Stimulated activated CD8-positive, alpha-beta memory T cell treated with anti-CD3 and anti-CD28 coated beads, Interleukin-7, amount 100 ng/mL, for 1 hour (primary cell): ENCODE data around the gene BABAM1.

Experiments used
- DNase-seq, 2 donors: peaks; one replicate each; pipeline ENCODE4 v3.0.0-alpha.2; 2020; ENCODE audit warnings: low read depth in 2 of 2

Gene BABAM1

DNA sequence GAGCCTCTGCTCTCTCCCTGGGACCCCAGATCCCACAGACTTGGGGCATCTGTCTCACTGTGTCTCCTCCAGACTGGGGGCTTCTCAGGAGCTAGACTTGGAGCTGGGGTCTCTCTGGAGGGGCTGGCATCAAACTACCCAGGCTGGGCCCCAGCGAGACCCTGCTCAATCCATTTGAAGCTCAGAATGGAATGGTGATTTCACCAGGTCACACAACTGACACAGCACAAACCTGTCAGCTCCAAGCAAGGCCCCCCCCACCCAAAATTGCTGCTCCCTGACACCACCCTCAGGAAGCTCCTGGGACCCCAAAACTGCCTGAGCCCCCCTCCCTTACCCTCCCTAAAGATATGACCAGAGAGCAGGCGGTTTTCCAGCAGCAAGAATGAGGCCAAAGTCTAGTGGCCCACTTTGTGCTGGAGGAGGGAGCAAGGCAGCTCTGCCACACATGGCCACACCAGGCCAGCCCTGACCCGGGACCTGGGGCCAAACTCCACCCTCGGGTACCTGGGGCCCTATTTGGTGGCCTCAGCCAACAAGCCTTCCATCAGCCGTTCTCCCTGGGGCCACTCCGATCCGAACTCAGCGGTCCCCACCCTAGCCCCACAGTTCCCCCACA, 23.9 kb upstream of the BABAM1 start:
- no peak for DNase-seq

DNA sequence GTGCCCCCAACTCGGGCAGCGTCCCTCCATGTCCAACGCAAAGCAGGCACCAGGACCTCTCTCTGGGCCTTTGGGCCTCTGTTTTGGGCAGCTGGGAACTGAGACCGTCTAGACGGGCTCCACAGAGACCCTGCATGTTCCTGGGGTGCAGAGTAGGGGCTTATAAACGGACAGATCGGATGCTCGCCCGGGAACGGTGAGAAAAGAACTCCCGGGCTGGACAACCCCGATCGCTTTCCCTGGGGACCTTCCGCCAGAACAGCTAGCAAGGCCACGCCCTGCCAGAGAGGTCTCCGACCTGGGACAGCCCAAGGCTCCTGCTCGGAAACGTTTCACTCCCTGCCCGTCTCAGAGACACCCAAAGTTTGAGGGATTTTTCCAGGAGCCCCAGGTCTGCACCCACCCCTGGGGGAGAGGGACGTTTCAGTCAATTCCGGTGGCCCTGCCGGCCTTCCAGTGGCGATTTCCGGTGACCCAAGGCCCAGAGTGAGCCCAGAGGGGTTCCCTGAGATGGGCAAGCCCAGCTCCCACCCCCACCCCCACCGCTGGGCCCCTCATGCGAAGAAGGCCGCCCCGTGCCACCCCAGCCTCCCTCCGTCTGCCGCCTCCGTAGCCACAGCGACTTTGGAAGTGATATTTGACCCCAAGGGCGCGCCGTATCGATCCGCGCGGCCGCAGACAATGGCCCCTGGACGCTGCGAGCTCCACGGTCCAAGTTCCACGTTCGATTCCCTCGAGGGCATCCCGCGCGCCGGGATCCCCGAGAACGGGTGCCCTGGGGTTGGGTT, 23.2 kb upstream of the BABAM1 start:
- DNase-seq = no peak

DNA sequence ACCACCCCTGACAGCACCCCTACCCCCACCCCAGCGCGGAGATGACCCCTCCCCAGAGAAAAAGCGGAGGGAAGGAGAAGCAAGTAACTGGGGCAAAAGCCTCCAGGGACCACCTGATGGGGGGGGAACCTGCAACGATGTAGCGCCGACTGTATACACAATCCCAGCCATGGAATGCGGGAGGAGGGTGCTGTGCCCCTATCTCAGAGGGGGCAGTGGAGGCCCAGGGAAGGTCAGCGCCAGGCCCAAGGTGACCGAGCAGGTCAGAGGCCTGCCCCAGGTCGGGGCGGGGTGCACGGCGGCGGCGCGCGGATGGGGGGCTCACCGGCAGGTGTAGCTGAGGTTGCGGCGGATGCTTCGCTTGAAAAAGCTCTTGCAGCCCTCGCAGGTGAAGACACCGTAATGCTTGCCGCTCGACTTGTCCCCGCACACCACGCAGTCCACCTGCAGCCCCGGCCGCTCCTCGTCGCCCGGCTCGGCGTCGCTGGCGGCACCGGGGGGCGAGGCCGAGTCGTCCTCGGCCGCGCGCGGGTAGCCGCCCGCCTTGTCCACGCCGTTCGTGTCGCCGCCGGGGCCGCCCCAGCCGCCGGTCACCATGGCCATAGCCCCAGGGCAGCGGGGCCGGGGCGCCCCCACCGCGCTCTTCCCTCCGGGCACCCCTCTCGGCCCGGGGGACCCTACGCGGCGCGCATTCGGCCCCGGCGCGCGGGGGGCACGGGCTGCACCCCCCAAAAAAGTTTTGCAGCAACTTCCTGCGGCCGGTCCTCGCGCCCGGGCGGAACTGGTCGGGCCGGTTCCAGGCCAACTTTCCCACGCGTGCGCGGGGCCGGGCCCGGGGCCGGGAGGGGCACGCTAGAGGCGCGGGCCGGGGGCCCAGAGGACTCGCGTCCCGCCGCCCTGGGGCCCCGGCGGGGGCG, 22.4 kb upstream of the BABAM1 start:
- DNase-seq = no peak

DNA sequence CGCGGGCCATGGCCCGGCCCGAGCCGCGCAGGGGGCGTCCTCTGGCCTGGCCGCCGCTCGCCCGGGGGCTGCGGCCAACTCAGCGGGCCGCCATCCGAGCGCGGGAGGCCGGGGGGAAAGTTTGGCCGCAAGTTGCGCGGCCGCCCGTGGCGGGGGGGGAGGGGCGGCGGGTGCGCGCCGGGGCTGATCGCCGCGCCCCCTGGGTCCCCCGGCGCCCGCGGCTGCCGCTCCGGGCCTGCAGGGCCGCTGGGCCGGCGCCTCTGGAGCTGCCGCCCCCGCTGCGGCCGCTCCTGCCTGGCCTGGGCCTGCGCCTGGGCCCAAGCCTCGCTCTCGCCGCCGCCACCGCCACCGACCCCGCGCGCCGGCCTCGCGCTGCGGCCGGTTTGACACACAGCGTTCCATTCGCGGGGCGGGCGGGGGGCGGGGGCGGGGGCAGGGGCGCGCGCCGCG, 21.7 kb upstream of the BABAM1 start, which contains the start of gene NR2F6:
Gene NR2F6, minus strand, starts transcription at position 385 of the 450 bp plus-strand sequence. CDS start 699 bp downstream, outside the sequence.
- no peak for DNase-seq

DNA sequence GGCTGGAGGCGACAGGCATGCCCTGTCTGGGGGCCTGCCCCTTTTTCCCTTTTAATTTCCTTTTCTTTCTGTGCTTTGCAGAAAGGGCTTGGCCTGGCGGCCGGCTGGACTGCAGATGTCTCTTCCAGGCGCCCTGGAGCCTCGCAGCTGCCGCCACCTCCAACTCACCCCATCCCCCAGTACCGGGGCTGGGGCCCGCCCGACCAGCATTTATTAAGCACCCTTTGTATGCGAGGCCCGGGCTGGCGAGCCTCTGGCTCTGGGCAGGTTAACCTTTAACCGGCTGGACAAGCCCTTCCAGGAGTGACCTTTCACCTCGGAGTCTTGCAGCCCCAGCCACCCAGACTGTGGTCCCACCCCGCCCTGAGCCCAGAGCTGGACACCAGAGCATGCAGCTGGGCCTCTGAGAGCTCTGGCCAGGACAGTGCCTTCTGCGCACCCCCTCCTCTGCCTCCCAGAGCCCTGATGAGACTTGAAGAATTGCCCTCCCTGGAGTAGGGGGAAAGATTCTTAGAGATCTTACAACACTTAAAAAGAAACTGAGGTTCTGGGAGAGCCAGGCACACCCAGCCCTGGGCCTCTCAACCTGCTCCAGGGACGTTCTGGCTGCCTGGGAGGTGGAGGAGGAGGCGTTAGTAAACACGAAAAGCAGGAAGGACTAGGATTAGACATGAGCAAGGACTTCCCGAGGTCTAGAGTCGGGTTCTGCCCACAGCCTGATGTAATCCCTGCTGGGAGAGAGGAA, 20.4 kb upstream of the BABAM1 start:
- DNase-seq = no peak

DNA sequence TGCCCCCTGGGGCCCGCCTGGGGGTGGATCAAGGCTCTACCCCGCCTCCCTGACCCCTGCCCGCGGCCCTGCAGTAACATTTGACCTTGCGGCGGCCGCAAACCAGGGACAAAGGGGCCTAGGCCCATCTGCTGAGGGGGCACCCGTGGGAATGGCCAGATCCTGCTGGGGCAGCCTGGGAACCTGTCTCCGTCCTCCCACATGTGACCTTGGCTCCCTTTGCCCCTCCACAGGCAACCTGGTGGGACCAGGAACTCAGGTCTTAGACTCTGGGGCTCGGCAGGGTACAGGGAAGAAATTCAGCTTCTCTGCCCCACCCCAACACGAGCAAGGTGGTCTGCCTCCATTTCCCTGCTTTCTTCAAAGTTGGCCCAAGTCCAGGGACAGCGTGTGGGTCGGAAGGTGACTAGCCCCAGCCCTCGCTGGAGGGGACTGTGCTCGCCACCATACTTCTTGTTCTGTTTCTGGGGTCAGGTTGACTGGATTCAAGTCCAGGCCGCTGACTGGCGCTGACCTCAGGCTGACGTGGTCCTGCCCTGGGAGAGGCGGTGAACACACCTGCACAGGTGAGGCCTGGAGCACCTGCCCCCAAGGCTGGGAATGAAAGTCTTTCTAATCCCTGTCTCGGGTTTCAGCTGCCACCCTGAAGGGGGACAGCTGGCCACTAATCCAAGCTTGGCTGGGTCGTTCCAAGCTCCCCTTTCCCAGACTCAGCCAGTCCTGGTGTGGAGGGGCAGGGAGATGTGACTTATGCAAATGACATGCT, 19.0 kb upstream of the BABAM1 start:
- DNase-seq = no peak

DNA sequence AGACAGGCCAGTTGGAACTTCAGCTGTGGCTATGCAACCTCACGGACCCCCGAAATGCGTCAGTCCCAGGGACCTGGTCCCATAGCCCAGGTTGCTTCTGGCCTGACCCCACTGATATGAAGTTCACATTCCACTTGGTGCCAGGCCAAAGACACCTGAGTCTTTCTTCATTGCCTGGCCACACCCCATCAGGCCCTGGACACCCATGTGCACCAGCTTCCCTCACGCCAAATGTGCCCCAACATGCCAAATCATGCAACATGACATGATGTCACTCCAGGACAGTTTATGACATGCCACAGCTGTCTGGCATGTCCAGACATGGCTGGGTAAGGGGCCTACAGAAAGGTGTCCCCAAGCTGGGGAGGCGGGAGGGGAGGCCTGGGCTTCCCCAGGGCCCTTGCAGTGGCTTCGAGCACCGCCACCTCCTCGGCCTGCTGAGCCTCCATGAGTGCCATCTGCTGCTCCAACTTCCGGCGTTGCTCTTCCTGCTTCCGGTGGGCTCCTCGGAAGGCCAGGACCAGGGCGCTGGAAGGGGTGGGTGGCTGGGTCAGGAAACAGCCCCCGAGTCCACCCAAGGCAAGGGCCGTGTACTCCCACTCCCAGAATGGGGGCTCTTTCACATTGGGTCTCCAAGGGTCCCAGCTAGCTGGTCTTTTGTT, 17.2 kb upstream of the BABAM1 start:
- DNase-seq = no peak

DNA sequence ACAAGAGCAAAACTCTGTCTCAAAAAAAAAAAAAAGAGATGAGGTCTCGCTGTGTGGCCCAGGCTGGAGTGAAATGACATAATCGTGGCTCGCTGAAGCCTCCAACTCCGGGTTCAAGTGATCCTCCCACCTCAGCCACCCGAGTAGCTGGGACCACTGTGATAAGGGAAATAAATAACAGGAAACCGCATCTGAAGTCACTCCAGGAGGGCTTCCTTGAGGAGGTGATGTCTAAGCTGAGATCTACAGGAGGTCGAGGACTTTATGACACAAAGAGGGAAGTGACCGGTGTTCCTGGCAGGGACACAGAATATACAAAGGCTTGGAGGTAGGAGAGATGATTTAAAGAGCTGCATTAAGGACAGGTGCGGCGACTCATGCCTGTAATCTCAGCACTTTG, 12.6 kb upstream of the BABAM1 start:
- no peak for DNase-seq

DNA sequence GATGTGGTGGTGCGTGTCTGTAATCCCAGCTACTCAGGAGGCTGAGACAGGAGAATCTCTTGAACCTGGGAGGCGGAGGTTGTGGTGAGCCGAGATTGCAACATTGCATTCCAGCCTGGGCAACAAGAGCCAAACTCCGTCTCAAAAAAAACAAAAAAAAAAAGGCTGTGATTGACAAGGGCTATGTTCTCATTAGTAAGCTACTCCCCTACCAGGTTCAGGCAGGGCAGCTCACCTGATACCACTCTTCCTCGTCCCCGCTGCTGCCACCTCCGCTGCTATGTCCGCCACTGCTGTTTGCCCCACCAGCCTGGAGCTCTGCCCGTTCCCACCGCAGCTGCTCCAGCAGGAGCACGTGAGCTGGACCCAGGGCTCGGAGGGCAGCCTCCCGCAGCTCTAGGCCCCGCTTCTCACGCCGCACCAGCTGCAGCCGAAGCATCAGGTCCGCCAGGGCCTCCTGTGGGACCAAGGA, 12.1 kb upstream of the BABAM1 start:
- no peak for DNase-seq

DNA sequence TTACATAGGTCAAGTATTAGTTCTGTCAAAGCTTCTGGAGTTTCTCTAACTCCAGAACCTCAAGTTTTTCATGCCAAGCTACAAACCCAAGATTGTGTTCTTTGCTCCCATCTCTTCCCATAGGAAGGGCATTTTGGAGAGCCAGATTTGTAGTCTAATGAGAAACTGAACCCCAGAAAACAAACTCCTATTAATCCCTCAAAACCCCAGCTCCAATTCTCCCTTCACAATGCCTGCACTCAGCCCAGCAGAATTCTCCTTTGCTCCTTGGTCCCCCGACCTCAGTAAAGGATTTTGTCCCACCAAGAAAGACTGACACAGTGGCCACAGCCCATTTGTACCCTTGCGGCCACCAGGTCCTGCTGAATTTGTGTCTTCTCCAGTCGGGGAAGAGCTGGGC, 11.1 kb upstream of the BABAM1 start:
- no peak for DNase-seq

DNA sequence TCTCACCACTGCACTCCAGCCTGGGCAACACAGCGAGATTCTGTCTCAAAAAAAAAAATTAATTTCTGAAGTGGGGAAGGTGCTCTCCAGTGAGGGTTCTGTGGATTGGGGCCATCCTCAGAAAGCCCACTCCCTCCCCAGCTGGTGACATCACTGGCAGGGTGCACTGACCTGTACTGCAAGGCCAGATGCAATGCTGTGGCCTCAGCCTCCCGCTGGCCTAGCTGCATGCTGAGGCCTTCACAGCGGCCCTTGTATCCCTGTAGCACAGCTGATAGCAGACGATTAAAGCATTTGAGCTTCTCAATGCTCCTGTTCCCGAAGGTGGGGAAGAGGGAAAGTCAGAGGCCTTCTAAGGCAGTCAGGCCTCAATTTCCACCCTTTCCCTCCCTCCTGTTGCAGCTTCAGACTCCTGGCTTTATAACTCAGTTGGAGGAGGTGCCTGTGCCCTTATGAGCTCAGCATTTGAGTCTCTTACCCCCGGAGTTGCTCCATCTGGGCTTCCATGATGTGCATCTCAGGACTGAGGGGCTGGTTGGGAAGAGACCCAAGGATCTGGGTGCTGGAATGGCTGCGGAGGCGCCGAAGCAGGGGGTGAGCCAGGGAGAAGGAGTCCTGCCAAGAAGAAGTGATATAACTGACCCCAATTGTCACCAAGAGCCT, 8.0 kb upstream of the BABAM1 start:
- DNase-seq = no peak

DNA sequence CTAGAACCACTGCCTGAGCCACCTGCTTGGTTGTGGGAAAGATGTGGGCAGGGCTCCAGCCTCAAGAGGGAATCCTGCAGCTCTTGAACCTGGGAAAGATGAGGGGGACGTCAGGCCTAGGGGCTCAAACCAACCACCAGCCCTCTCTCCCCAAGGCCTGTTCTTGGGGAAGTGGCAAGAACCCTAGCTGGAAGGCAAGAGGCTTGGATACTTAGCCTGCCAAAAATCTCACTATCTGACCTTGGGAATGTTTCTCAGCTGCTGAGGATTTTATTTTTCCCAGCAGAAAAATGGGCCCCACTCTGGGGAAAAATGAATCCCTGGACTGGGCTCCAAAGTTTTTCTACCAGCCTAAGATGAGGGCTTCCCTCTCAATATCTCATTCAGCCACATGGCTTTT, 7.3 kb upstream of the BABAM1 start:
- DNase-seq = no peak

DNA sequence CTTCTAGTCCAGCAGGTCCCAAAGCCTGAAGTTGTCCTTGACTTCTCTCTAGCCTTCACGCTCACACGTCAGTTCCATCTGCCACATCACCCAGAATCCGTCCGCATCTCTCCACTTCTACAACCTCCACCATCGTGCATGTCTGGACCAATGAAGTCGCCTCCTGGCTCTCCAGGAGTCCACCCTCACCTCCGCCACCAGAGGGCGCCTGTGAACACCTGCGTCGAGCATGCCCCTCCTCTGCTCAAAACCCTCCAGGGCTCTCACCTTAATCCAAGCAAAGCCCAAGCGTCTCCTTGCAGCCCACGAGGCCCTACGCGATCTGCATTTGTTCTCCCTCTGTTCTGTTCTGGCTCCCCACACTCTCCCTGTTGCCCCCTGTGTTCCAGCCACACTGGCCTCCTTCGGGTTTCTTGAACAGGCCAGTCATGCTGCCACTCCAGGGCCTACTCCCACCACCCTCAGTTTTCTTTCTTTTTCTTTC, 6.4 kb upstream of the BABAM1 start:
- DNase-seq = peak; percentile 75 to 81

DNA sequence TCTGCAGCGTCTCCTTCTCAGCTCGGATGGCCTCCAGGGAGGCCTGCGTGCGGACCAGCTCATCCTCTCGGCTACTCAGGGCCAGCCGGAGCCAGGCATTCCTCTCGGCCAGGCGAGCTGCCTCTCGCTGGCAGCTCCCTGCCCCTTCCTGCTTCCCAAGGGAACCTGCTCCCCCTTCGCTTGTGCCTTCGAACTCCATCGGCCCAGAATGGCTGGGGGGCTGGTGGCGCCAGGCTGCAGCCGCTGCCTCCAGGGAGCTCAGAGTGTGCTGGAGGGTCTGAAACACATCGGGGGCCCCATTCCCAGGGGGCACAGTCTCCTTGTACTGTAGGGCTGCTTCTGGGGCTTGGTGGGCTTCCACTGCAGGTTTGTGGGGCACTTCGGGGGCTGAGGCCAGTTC, 4.7 kb upstream of the BABAM1 start:
- no peak for DNase-seq

DNA sequence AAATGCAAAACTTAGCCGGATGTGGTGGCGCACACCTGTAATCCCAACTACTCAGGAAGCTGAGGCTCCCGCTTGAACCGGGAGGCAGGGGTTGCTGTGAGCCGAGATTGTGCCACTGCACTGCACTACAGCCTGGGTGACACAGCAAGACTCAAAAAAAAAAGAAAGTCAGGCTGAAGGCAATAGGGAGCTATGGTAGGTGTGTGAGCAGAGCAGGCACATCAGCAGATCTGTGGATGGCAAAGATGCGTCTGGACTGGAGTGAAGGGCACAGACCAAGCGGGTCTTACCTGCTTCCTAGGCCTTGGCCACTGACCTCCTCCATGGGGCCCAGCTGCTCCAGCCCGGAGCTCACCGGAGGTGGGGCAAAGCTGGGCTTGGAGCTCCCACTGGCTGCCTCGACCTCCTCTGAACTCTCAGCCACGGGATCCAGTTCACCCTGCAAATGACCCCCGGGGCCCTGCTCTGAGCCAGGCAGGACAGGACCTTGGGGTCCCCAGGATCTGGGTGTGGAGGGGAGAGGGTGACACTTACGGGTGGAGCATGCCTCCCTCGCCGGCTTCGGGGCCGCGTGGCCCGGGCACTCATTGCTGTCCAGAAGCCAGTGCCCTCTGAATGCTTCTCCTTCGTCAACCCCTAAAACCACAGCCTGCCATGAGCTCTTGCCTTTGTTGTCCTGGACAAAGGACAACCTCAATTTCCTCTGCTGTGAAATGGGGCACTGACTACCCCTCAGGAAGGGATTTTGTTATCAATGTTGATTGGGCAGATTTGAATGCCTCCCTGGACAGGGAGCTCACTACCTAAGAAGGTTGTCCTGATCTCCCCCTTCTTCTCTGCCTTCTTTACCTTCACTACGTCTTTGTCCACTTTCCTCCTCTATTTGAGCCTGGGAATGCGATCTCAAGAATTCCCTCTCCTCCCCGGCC, 3.3 kb upstream of the BABAM1 start:
- no peak for DNase-seq

DNA sequence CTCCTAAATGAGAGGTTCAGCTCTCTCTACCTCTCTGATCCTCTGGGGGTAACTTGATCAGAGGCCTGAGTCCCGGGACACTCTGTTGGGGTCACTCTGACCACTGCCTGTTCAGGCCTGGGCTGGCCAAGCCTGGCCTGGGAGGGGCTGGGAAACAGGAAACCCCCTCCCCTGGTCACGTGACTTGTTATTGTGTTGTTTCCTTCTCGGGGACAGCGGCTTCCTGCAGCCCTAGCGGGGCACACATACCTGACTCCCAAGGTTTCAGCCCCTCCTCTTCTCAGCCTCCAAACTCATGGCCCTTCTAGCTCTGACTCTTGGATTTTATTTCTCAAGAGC, 2.6 kb upstream of the BABAM1 start, which contains the start of gene USHBP1:
Gene USHBP1, minus strand, starts transcription at position 105 of the 339 bp plus-strand sequence. CDS start 446 bp downstream, outside the sequence.
- DNase-seq = no peak

DNA sequence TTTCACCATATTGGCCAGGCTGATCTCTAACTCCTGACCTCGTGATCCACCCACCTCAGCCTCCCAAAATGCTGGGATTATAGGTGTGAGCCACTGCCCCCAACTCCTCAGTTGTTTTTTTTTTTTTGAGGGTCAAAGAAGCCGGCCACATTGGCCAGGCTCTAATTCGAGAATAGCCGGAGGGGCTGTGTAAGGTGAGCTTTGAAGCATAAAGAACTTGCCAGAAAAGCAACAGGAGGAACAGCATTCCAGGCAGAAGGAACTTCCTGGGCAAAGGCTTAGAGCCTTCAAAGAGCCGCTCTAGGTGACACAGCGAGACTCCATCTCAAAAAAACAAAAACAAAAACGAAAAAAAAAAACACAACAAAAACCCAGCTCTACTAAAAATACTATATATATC, 1.2 kb upstream of the BABAM1 start:
- DNase-seq = no peak

DNA sequence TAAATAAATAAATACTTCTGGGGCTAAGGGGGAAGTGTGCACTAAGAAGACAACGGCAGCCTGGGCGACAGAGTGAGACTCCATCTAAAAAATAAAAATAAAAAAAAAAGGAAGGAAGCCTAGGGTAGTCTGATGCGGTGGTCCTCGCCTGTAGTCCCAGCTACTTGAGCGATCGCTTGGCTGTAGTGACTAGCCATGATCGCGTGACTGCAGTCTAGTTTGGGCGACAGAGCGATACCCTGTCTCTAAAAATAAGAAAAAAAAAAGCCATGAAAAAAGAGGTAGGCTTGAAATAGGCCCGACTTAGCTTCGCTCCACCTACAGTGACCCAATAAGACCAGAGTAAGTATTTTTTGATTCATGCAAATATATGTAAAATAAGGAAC, 661 bp upstream of the BABAM1 start:
- no peak for DNase-seq
